Lower leg skin (tissue), 3 donors: ENCODE data around the gene PARP9.

Source experiments
- POLR2A ChIP-seq, 2 donors: fragments of 450-650 bp; IDR thresholded peaks; one replicate each; pipeline ENCODE4 v1.6.1; 2016 to 2017; ENCODE audit warnings: antibody characterized with exemption in 2 of 2, mild to moderate bottlenecking in 1 of 2, moderate library complexity in 1 of 2
- TF ChIP-seq, protein P1 (sequence below), 3 donors: fragments of 450-650 bp; IDR thresholded peaks; one replicate each; pipeline ENCODE4 v1.5.1; 2016; ENCODE audit warnings: antibody characterized with exemption in 3 of 3, mild to moderate bottlenecking in 3 of 3, moderate library complexity in 2 of 3

DNA sequence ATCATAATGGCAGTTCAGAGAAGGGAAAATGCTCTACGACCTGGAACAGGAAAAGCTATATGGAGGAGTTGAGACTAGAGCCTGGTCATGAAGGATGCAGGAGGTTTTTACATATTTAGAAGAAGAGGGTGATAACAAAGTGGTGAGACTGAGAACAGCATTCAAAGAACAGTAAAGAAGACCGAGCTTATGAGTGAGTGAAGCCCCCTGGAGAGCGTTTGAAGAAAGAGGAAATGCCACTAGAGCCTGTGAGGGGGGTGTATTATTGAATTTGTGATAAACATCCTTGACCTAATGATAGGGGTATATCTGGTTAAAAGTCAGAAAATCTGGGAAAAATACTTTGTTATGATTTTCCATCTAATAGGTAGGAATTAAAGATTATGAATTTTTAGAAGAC is 4.2 kb downstream of the PARP9 start:
- TF ChIP-seq, protein P1, sequence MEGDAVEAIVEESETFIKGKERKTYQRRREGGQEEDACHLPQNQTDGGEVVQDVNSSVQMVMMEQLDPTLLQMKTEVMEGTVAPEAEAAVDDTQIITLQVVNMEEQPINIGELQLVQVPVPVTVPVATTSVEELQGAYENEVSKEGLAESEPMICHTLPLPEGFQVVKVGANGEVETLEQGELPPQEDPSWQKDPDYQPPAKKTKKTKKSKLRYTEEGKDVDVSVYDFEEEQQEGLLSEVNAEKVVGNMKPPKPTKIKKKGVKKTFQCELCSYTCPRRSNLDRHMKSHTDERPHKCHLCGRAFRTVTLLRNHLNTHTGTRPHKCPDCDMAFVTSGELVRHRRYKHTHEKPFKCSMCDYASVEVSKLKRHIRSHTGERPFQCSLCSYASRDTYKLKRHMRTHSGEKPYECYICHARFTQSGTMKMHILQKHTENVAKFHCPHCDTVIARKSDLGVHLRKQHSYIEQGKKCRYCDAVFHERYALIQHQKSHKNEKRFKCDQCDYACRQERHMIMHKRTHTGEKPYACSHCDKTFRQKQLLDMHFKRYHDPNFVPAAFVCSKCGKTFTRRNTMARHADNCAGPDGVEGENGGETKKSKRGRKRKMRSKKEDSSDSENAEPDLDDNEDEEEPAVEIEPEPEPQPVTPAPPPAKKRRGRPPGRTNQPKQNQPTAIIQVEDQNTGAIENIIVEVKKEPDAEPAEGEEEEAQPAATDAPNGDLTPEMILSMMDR (IDR thresholded peaks at IDR 0.05): no peak
- no peak for TF ChIP-seq POLR2A (IDR thresholded peaks at IDR 0.05)
